ENCODE measurements around the gene GHRH.

The GHRH gene

GRCh38 chr20:37297066-37297736 is 35.6 kb upstream of the GHRH start:
- peaks cover 20% of the 10 kb centered on the region for H3K36me3 Mint-ChIP-seq
- no peaks in the 10 kb centered on the region for H3K27me3 Mint-ChIP-seq
- peaks cover 51% of the 10 kb centered on the region for H3K4me1 Mint-ChIP-seq (ENCODE audit: low read depth)
- H3K27ac Mint-ChIP-seq, result no peak overlapping the region
- H3K9me3 Mint-ChIP-seq (ENCODE audit: low read depth), result no peaks in the 10 kb centered on the region
- H3K4me3 Mint-ChIP-seq, result no peak overlapping the region

- Mint-ChIP-seq H3K4me1 (ENCODE audit: low read depth) (peaks cover 54% of the 10 kb centered on the region), H3K9me3 (ENCODE audit: low read depth) (no peaks in the 10 kb centered on the region), H3K27me3 (no peaks in the 10 kb centered on the region), H3K27ac (no peak overlapping the region), H3K4me3 (peak overlapping the region; percentile 23), H3K36me3 (peaks cover 20% of the 10 kb centered on the region)
Observed at GRCh38 chr20:37296371-37296770, 34.8 kb upstream of the GHRH start.

- Mint-ChIP-seq H3K9me3 (ENCODE audit: low read depth) (no peaks in the 10 kb centered on the region), H3K36me3 (peaks cover 22% of the 10 kb centered on the region), H3K27ac (peak overlapping the region; percentile 17), H3K4me1 (ENCODE audit: low read depth) (peaks cover 59% of the 10 kb centered on the region), H3K4me3 (no peak overlapping the region), H3K27me3 (no peaks in the 10 kb centered on the region)
Observed at GRCh38 chr20:37295595-37295994, 34.0 kb upstream of the GHRH start.

GRCh38 chr20:37295001-37295400 is 33.4 kb upstream of the GHRH start:
- Mint-ChIP-seq H3K4me1 (ENCODE audit: low read depth) (peaks cover 58% of the 10 kb centered on the region), H3K27me3 (no peaks in the 10 kb centered on the region), H3K4me3 (no peak overlapping the region), H3K9me3 (ENCODE audit: low read depth) (no peaks in the 10 kb centered on the region), H3K36me3 (peaks cover 19% of the 10 kb centered on the region), H3K27ac (peak overlapping the region; percentile 17)

- Mint-ChIP-seq H3K27ac (no peak overlapping the region), H3K9me3 (ENCODE audit: low read depth) (no peaks in the 10 kb centered on the region), H3K4me3 (no peak overlapping the region)
Observed at GRCh38 chr20:37294262-37294981, 32.8 kb upstream of the GHRH start.

GRCh38 chr20:37293301-37293943 is 31.8 kb upstream of the GHRH start:
- Mint-ChIP-seq H3K9me3 (ENCODE audit: low read depth) (no peaks in the 10 kb centered on the region), H3K36me3 (peaks cover 19% of the 10 kb centered on the region), H3K27ac (no peak overlapping the region), H3K4me3 (no peak overlapping the region), H3K27me3 (no peaks in the 10 kb centered on the region), H3K4me1 (ENCODE audit: low read depth) (peaks cover 62% of the 10 kb centered on the region)

More at GRCh38 chr20:37294262-37294981, 32.8 kb upstream of the GHRH start:
- Mint-ChIP-seq H3K4me1 (ENCODE audit: low read depth) (peaks cover 60% of the 10 kb centered on the region), H3K27me3 (no peaks in the 10 kb centered on the region), H3K36me3 (peaks cover 19% of the 10 kb centered on the region)

GRCh38 chr20:37291724-37292126 is 30.1 kb upstream of the GHRH start:
- peak overlapping the region; percentile 59 for H3K4me3 Mint-ChIP-seq
- H3K9me3 Mint-ChIP-seq (ENCODE audit: low read depth), result no peaks in the 10 kb centered on the region
- peak overlapping the region; percentile 1 for H3K27ac Mint-ChIP-seq
- peaks cover 19% of the 10 kb centered on the region for H3K36me3 Mint-ChIP-seq
- no peaks in the 10 kb centered on the region for H3K27me3 Mint-ChIP-seq
- peaks cover 55% of the 10 kb centered on the region for H3K4me1 Mint-ChIP-seq (ENCODE audit: low read depth)

GRCh38 chr20:37290158-37290810 is 28.7 kb upstream of the GHRH start:
- Mint-ChIP-seq H3K36me3 (peaks cover 19% of the 10 kb centered on the region), H3K27ac (peak overlapping the region; percentile 94), H3K9me3 (ENCODE audit: low read depth) (no peaks in the 10 kb centered on the region), H3K4me1 (ENCODE audit: low read depth) (peaks cover 41% of the 10 kb centered on the region), H3K27me3 (no peaks in the 10 kb centered on the region), H3K4me3 (peak overlapping the region; percentile 92)

GRCh38 chr20:37288091-37288490 is 26.5 kb upstream of the GHRH start:
- Mint-ChIP-seq H3K4me1 (ENCODE audit: low read depth) (peaks cover 23% of the 10 kb centered on the region), H3K27ac (peak overlapping the region; percentile 83), H3K27me3 (no peaks in the 10 kb centered on the region), H3K4me3 (peak overlapping the region; percentile 49), H3K36me3 (peaks cover 10% of the 10 kb centered on the region), H3K9me3 (ENCODE audit: low read depth) (no peaks in the 10 kb centered on the region)

- peaks cover 11% of the 10 kb centered on the region for H3K4me1 Mint-ChIP-seq (ENCODE audit: low read depth)
- H3K4me3 Mint-ChIP-seq, result no peak overlapping the region
Observed at GRCh38 chr20:37285664-37286374, 24.2 kb upstream of the GHRH start.

GRCh38 chr20:37284691-37285161 is 23.1 kb upstream of the GHRH start:
- Mint-ChIP-seq H3K4me1 (ENCODE audit: low read depth) (peaks cover 5% of the 10 kb centered on the region), H3K27me3 (no peaks in the 10 kb centered on the region), H3K36me3 (no peaks in the 10 kb centered on the region), H3K4me3 (no peak overlapping the region), H3K27ac (no peak overlapping the region), H3K9me3 (ENCODE audit: low read depth) (no peaks in the 10 kb centered on the region)

More at GRCh38 chr20:37285664-37286374, 24.2 kb upstream of the GHRH start:
- H3K27ac Mint-ChIP-seq, result no peak overlapping the region
- H3K27me3 Mint-ChIP-seq, result no peaks in the 10 kb centered on the region
- no peaks in the 10 kb centered on the region for H3K9me3 Mint-ChIP-seq (ENCODE audit: low read depth)
- no peaks in the 10 kb centered on the region for H3K36me3 Mint-ChIP-seq

- H3K9me3 Mint-ChIP-seq (ENCODE audit: low read depth), result no peaks in the 10 kb centered on the region
- no peak overlapping the region for H3K27ac Mint-ChIP-seq
- H3K27me3 Mint-ChIP-seq, result no peaks in the 10 kb centered on the region
- H3K4me3 Mint-ChIP-seq, result no peak overlapping the region
- H3K4me1 Mint-ChIP-seq (ENCODE audit: low read depth), result peaks cover 2% of the 10 kb centered on the region
- H3K36me3 Mint-ChIP-seq, result no peaks in the 10 kb centered on the region
Observed at GRCh38 chr20:37283530-37284195, 22.0 kb upstream of the GHRH start.

- Mint-ChIP-seq H3K36me3 (no peaks in the 10 kb centered on the region), H3K27ac (no peak overlapping the region), H3K4me3 (no peak overlapping the region), H3K4me1 (ENCODE audit: low read depth) (no peaks in the 10 kb centered on the region), H3K27me3 (no peaks in the 10 kb centered on the region), H3K9me3 (ENCODE audit: low read depth) (no peaks in the 10 kb centered on the region)
Observed at GRCh38 chr20:37282556-37282955, 20.9 kb upstream of the GHRH start.

- H3K27ac Mint-ChIP-seq, result no peak overlapping the region
- H3K4me1 Mint-ChIP-seq (ENCODE audit: low read depth), result peaks cover 7% of the 10 kb centered on the region
- no peak overlapping the region for H3K4me3 Mint-ChIP-seq
- H3K9me3 Mint-ChIP-seq (ENCODE audit: low read depth), result no peaks in the 10 kb centered on the region
- H3K27me3 Mint-ChIP-seq, result no peaks in the 10 kb centered on the region
- no peaks in the 10 kb centered on the region for H3K36me3 Mint-ChIP-seq
Observed at GRCh38 chr20:37280403-37280802, 18.8 kb upstream of the GHRH start.
